HCT116 (cell line): ENCODE results near the gene TBC1D25. TPM values are rescaled to one million over a fixed set of nuclear protein-coding genes. Genes with fewer than 3 reads are reported as not detected.

ENCODE experiments used
- ATAC-seq: fragments of 200-7000 bp; cut with Tn5 transposase; 2 replicates; pipeline ENCODE4 v1.9.1; 2020; ENCODE audit warnings: mild to moderate bottlenecking, moderate library complexity
- BruUV-seq: library from RNA; stranded (reverse); fragments of 400-500 nt; replicated peaks from 2 replicates; lab custom pipeline; 2021; lab: Mats Ljungman, UMichigan
- CTCF ChIA-PET: fragments of 300-600 bp; sonication (Branson Sonifier 250); formaldehyde crosslinking; loops from one replicate; lab custom pipeline; 2021; ENCODE audit warnings: antibody characterized with exemption; lab: Charles Lee
- POLR2A ChIA-PET: fragments of 300-600, 350-600 bp; sonication (Branson Sonifier 250); formaldehyde crosslinking; loops from one replicate; lab custom pipeline; 2021; ENCODE audit warnings: antibody characterized with exemption; lab: Charles Lee
- RAD21 ChIA-PET, 2 experiments: fragments of 300-600 bp; sonication (Branson Sonifier 250); formaldehyde crosslinking; loops; one replicate each; lab custom pipeline; 2023; ENCODE audit warnings: low total read pairs in 2 of 2; ENCODE audit not compliant: uncharacterized antibody in 2 of 2, unreplicated experiment in 2 of 2, low non-redundant PET in 1 of 2; lab: Charles Lee
- DNase-seq: peaks from one replicate; pipeline ENCODE4 v3.0.0-alpha.2; 2010; ENCODE audit warnings: low read depth, low spot score
- H2AFZ ChIP-seq: fragments of 200-600 bp; shearing (Covaris generic), sonication (generic); 2 replicates; pipeline ENCODE4 v1.6.1; 2017; ENCODE audit warnings: low read depth, mixed run types, mixed read lengths, antibody characterized with exemption, low read length; ENCODE audit not compliant: poor library complexity, severe bottlenecking
- H3K27ac ChIP-seq: 2 replicates; pipeline ENCODE4 v1.5.1; 2012; ENCODE audit warnings: low read depth, low read length
- H3K27me3 ChIP-seq: fragments of 200-600 bp; sonication (generic); 2 replicates; pipeline ENCODE4 v1.6.1; 2016; ENCODE audit warnings: mixed run types, low read length, mixed read lengths; ENCODE audit not compliant: insufficient read depth
- H3K36me3 ChIP-seq, 2 experiments: fragments of 200-500 bp in 1 of 2; fragments of 200-600 bp in 1 of 2; sonication (Bioruptor generic) in 1 of 2; sonication (generic) in 1 of 2; 2 replicates each; pipeline versions ENCODE4 v1.5.1 to v1.6.1; 2014 to 2016; ENCODE audit warnings: low read length in 2 of 2, inconsistent platforms in 1 of 2, mixed read lengths in 1 of 2, mixed run types in 1 of 2; ENCODE audit not compliant: insufficient read depth in 2 of 2, control insufficient read depth in 1 of 2
- H3K4me1 ChIP-seq, 2 experiments: fragments of 200-600 bp in 1 of 2; sonication (generic) in 1 of 2; 2 replicates each; pipeline versions ENCODE4 v1.5.1 to v1.6.1; 2012 to 2017; ENCODE audit warnings: low read length in 2 of 2, inconsistent platforms in 1 of 2, mild to moderate bottlenecking in 1 of 2, mixed read lengths in 1 of 2, mixed run types in 1 of 2, moderate library complexity in 1 of 2; ENCODE audit not compliant: insufficient read depth in 2 of 2, control insufficient read depth in 1 of 2
- H3K4me2 ChIP-seq: fragments of 200-600 bp; sonication (generic); 2 replicates; pipeline ENCODE4 v1.6.1; 2017; ENCODE audit warnings: mixed run types, low read length, mixed read lengths
- H3K4me3 ChIP-seq, 2 experiments: fragments of 200-600 bp in 1 of 2; sonication (generic) in 1 of 2; replicated peaks in 1 of 2; 2 replicates each; pipeline ENCODE4 v1.5.1; 2011 to 2016; ENCODE audit warnings: low read length in 2 of 2, control low read depth in 1 of 2, low read depth in 1 of 2, mild to moderate bottlenecking in 1 of 2, mixed read lengths in 1 of 2, mixed run types in 1 of 2
- H3K79me2 ChIP-seq: fragments of 200-600 bp; sonication (generic); 2 replicates; pipeline ENCODE4 v1.6.1; 2017; ENCODE audit warnings: mild to moderate bottlenecking, mixed run types, low read length, moderate library complexity, mixed read lengths; ENCODE audit not compliant: insufficient read depth
- H3K9ac ChIP-seq: fragments of 200-600 bp; sonication (generic); 2 replicates; pipeline ENCODE4 v1.6.1; 2016; ENCODE audit warnings: low read length, mixed read lengths
- H3K9me2 ChIP-seq: fragments of 200-600 bp; sonication (generic), shearing (Covaris generic); 2 replicates; pipeline ENCODE4 v1.6.1; 2017; ENCODE audit warnings: mixed run types, mild to moderate bottlenecking, moderate library complexity; ENCODE audit not compliant: insufficient read depth
- H3K9me3 ChIP-seq, 2 experiments: fragments of 200-500 bp in 1 of 2; fragments of 200-600 bp in 1 of 2; sonication (Bioruptor generic) in 1 of 2; sonication (generic) in 1 of 2; 2 replicates each; pipeline ENCODE4 v1.6.1; 2014 to 2017; ENCODE audit warnings: low read length in 2 of 2, mixed read lengths in 2 of 2, inconsistent platforms in 1 of 2, low read depth in 1 of 2, mild to moderate bottlenecking in 1 of 2, mixed run types in 1 of 2, moderate library complexity in 1 of 2; ENCODE audit not compliant: control insufficient read depth in 1 of 2, insufficient read depth in 1 of 2
- H4K20me1 ChIP-seq: fragments of 200-600 bp; sonication (generic), shearing (Covaris generic); 2 replicates; pipeline ENCODE4 v1.6.1; 2017; ENCODE audit warnings: mixed run types, mild to moderate bottlenecking, moderate library complexity; ENCODE audit not compliant: insufficient read depth
- CBX3 ChIP-seq: IDR thresholded peaks from 2 replicates; pipeline ENCODE4 v1.6.1; 2012; ENCODE audit warnings: low read depth
- ELF1 ChIP-seq: IDR thresholded peaks from 2 replicates; pipeline ENCODE4 v1.6.1; 2012; ENCODE audit warnings: low read depth, borderline replicate concordance
- JUND ChIP-seq: IDR thresholded peaks from 2 replicates; pipeline ENCODE4 v1.6.1; 2012
- POLR2AphosphoS5 ChIP-seq: IDR thresholded peaks from 2 replicates; pipeline ENCODE4 v1.6.1; 2011; ENCODE audit warnings: mild to moderate bottlenecking, low read depth, low read length, moderate library complexity
- TCF7L2 ChIP-seq: IDR thresholded peaks from 2 replicates; pipeline ENCODE4 v1.7.0; 2011; ENCODE audit warnings: borderline replicate concordance, inconsistent platforms; ENCODE audit not compliant: insufficient read depth, insufficient read length; ENCODE audit errors: extremely low read depth
- ZBTB33 ChIP-seq: IDR thresholded peaks from 2 replicates; pipeline ENCODE4 v1.6.1; 2011; ENCODE audit warnings: mild to moderate bottlenecking, low read length, moderate library complexity; ENCODE audit not compliant: insufficient replicate concordance; ENCODE audit errors: extremely low read depth
- ZFX ChIP-seq: fragments of 450-650 bp; IDR thresholded peaks from 2 replicates; pipeline ENCODE4 v1.6.1; 2017
- ZNF274 ChIP-seq: fragments of 200-500 bp; sonication (Bioruptor generic); IDR thresholded peaks from 2 replicates; pipeline ENCODE4 v1.6.1; 2014; ENCODE audit warnings: mild to moderate bottlenecking, low read depth, low read length, inconsistent platforms
- intact Hi-C: fragments of 100-400 bp; cut with micrococcal nuclease; formaldehyde crosslinking; loops from 2 replicates; pipeline ENCODE4 v1.10.0; 2022
- total RNA-seq: library from RNA; stranded (reverse); gene quantifications from one replicate; pipeline ENCODE4 v1.2.1, GENCODE V29; 2021; ENCODE audit not compliant: unreplicated experiment
- TF ChIP-seq, protein P1 (sequence below): IDR thresholded peaks from 2 replicates; pipeline ENCODE4 v1.6.1; 2012

The TBC1D25 gene
- total RNA-seq, 1 experiment from 2014 or later: 10.5 TPM

DNA sequence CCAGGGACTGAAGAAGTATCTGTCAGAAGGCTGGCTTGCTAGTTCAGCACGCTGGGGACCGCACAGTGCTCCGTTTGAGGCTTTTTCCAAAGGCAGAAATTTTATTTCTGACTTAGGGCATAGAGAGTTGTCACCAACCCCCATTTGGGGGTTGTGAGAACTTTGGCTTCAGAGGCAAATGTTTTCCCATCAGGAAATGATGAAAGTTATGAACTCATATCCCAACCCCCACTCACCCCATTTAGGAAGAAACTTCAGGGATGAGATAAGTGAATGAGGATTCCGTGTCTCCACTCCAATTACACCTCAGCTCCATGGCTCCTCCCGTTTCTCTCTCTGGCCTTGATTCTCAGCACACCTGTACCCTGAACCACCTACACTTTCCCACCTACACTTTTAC, 53.5 kb downstream of the TBC1D25 start:
- TF ChIP-seq ZNF274 (no peak), TCF7L2 (no peak), ZFX (no peak), ELF1 (no peak), CBX3 (no peak), JUND (no peak), POLR2AphosphoS5 (no peak), ZBTB33 (no peak)
- TF ChIP-seq, protein P1, sequence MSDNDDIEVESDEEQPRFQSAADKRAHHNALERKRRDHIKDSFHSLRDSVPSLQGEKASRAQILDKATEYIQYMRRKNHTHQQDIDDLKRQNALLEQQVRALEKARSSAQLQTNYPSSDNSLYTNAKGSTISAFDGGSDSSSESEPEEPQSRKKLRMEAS: no peak
- ChIA-PET POLR2A (no interaction called here), RAD21 (no interaction called here), CTCF (no interaction called here)
- H3K27ac ChIP-seq: no peak overlapping the region
- H3K36me3 ChIP-seq: no peaks in the 10 kb centered on the region
- H3K4me1 ChIP-seq: peaks cover 12 to 21% of the 10 kb centered on the region in 2 experiments
- H3K9me3 ChIP-seq: no peaks in the 10 kb centered on the region
- H3K9me2 ChIP-seq: no peaks in the 10 kb centered on the region
- intact Hi-C loops: no loop called here
- H3K79me2 ChIP-seq: no peaks in the 10 kb centered on the region
- H3K27me3 ChIP-seq: no peaks in the 10 kb centered on the region
- DNase-seq (no peak), ATAC-seq (no peak)
- H3K9ac ChIP-seq: no peak overlapping the region
- BruUV-seq: no TSS peak
- H2AFZ ChIP-seq: no peak overlapping the region
- H3K4me3 ChIP-seq: no peak overlapping the region
- no peak overlapping the region for H3K4me2 ChIP-seq
- H4K20me1 ChIP-seq: no peaks in the 10 kb centered on the region
